SK-N-SH treated with all-trans-retinoic acid at 6 μM for 48 hours (cell line): ENCODE data around the gene RALGAPB.

Source experiments
- PATZ1 ChIP-seq: fragments of 250-450 bp; sonication (Bioruptor Pico); IDR thresholded peaks from 2 replicates; pipeline ENCODE4 v1.8.0; 2020; ENCODE audit warnings: mild to moderate bottlenecking, moderate library complexity, borderline replicate concordance
- ZC3H10 ChIP-seq: fragments of 250-450 bp; sonication (Bioruptor Pico); IDR thresholded peaks from 2 replicates; pipeline ENCODE4 v1.5.1; 2021; ENCODE audit warnings: mild to moderate bottlenecking, moderate library complexity
- ZNF565 ChIP-seq: fragments of 450-650 bp; formaldehyde crosslinking; conservative IDR thresholded peaks from 2 replicates; pipeline ENCODE4 v1.5.0; 2020; ENCODE audit warnings: low read depth, mild to moderate bottlenecking, moderate library complexity

DNA sequence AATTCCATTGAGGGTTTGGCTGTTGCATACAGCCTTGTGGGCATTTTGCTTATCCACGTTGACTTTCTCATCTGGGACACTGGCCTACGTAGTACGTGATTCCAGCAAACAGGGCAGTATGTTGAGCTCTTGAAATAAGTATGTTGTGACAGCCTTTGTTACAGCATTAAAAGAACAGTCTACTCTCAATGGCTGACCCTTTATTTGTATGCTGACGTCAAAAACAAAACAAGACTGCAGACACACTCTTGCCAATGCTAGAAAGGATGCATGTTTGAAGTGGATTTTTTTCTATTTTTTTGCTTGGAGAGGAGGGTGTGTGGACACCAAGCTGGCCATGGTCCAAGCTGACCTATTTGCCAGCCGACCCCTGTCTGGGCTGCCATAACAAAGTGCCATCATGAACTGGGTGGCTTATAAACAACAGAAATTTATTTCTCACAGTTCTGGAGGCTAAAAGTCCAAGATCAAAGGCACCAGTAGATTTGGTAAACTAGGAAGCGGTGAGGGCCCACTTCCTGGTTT, 26.7 kb upstream of the RALGAPB start:
- no peak for TF ChIP-seq PATZ1 (CRISPR knock-in tag)
- TF ChIP-seq ZC3H10 (CRISPR knock-in tag): no peak
- TF ChIP-seq ZNF565 (CRISPR knock-in tag): no peak
